Stimulated activated CD4-positive, alpha-beta T cell treated with anti-CD3 and anti-CD28 coated beads, Interleukin-1b, Interleukin-23, amount 100 ng/mL, for 48 hours (primary cell): ENCODE results near the gene CALCR.
"Not testable (repeated sequence)": the region's sequence is repeated elsewhere in the genome, so short reads cannot be mapped to it uniquely, and the experiment has no call there.

Source experiments
- DNase-seq: peaks from one replicate; pipeline ENCODE4 v3.0.0-alpha.2; 2020

The CALCR gene

DNA sequence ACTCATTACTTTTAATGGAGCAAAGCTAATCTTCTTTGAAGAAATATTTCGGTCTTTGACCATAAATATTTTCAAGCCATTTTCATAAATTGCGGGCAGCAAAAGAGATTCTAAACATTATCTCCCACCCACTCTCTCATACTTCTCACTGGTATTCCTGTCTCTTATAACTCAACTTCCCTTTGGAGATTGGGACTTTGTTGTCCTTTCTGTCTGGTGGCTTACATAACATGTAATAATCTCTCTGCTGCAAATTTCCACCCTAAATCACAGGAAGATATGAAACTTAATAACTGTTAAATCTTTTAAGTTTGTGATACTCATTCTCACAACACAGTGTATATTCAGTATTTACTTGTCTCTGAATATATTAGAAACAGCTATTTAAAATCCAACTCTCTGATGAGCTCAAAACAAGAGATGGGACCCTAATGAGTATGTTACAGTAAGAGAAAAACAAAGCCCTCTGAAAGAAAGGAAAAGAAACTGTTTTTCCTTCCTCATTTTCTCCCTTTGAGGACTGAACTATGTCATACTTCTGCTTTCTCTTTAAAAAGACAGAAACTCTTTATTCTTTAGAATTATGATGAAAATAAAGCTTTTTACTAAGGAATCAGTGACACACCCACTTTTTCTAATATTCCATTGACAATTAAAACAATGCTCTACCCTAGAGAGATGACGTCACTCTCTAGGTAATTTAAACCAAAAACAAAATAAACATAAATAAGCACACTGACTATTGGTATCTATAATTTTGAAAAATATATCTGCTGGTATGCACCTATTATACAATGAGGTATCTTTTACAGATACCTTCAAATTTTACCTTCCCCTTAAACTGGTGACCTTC is 14.7 kb downstream of the CALCR start:
- no peak for DNase-seq

DNA sequence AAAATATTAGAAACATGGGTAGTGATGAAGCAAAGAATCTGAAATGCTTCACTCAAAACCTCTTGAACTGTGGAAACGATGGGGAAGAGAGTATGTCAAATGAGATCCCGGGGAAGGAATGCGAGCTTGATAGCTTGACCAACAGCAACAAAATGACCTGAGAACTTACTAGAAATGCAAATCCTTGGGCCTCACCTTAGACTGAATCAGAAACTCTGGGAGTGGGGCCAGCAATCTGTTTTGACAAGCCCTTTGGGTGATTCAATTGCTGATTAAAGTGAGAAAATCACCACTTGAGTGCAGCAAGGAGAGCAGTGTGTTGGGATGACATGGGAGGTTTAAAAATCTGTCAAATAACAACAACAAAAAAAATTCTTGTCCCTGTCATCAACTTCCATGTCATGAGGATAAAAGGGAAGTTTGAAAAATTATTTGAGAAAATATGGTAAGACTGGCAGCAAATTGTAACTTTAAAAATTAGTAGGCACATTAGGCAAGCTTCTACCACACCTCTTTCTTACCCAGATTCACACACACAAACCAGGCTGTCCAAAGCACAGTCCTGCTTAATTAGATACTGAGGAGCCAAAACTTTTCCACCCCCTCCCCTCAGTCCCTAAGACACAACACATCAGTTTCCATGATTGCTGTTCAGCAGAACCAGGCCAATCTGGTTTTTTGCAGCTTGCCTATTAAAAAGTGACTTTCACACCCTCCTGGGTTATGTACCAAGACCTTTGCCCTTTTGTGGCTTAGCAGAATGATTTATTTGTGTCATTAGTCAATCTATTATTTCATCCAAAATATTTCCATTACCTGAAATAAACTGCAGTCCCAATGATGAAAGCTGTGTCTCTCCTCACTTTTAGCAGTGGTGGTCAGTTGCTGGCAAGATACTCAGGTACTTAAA is 15.6 kb downstream of the CALCR start:
- DNase-seq: no peak

DNA sequence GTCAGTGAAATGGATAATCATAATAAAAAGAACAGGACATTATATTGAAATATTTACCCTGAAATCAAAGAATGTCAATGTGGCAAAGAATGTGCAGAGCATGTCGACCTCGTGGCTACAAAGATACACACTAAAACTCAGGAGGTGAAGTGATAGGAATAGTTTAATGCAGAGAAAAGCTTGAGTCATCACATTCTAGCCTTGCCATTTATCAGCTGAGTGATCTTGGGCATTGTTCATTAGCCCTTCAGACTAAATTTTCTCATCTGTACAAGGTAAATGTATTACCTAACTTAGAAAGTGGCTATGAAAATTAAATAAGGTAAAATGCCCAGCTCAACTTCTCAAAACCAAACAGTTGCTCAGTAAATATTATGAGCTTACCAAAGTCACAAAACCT is 22.6 kb downstream of the CALCR start:
- no peak for DNase-seq

DNA sequence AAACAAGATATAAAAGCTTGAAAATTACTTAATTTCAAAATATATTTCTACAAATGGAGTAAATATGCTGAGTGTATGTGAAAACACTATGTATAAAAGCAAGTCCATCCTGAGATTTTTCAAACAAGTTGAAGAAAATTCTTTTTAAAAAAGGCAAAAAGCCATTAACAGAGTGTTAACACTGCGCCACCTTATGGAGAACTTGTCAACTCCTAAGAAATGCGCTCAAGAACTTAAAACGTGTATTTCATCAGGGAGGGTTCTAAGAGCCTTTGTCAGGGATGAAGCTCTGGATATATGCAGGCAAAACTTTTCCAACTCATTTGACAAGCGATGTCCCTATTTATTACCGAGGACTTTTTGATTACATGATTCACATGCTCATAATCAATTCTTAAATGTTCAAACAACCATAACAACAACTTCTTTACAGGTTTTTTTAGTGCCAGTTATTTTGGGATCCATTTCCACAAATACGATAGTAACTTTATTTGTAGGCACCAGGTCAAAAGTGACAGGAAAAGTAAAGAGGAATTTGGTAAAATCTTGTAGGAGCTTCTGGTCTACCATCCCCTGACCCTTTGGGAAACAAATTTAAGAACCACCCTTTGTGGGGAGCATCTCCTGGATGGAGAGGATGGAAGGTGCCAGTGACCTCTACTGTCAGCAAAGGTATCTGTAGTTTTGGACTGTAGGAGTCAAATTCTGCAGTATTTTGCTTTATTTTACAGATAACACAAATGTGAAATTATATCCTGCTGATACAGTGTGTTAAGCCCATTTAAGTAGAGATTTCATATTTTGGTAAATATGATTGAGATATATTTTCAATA is 23.2 kb downstream of the CALCR start:
- no peak for DNase-seq

DNA sequence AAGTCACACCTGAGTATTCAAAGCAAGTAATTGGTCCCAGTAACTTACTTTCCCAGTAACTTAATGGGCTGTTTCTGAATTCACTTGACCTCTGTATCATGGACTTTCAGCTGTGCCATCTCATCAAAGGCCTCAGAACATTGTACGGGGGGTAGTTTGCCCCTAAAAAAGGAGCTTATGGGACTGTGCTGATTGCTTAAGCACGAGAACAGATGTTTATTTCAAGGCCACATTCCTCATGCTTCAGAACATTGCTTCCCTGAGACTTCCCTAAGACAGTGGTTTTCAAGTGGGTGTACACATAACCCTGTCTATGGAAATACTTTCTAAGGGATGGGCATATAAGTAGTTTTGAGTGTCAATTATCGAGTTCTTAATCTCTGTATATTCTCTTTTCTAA is 26.8 kb downstream of the CALCR start:
- DNase-seq: no peak

DNA sequence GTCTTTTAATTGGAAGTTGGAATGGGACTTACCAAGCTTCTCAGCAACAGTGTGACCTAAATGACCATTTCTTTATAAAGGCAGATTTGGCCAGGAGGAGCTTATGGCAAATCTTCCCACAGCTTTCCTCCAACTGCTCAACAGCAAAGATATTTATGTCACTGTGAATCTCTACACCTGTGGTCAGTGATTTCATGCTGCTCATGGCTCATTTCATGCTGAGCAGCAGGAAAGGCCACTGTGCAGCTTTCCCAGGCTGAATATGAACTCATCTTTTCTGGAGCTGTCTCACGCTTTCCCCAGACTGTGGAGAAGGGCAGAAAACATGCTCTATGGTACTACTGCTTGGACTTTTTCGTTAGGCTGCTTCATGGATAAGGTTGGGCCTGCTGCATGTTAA is 29.8 kb downstream of the CALCR start:
- no peak for DNase-seq

DNA sequence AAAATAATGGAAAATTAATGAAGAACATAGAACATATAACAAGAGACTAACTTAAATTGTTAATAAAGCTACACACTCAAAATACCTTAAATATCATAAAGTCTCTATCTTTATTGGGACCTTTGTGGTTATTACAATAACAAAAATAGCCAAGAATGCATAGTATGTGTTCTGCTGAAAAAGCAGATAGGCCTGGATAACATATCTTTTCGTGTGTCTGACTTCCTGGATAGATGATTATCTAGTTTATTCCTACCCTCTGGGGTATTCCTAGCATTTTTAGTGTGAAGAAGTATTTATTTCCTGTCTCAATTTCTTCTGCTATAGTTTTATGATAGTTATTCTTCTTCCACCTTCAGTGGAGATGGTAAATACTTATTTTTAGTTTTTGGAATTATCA is 36.5 kb downstream of the CALCR start:
- no peak for DNase-seq

DNA sequence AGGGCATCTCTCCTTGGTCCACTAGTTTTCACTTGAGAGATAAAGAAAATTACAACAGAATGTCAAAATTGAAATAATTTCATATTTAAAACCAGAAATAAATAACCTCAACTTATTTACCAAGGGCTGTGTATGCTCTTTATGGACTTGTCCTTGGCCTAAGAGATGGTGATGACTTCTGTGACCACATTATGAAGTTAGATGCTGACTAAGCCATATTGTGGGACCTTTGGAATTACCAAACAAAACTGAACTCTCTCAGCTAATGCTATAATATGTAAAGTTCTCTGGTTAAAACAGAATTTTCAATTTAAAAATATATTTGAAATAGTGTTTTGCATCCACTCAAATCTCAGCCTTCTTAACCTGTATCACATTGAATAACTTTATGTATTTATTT is 38.9 kb downstream of the CALCR start:
- no peak for DNase-seq

DNA sequence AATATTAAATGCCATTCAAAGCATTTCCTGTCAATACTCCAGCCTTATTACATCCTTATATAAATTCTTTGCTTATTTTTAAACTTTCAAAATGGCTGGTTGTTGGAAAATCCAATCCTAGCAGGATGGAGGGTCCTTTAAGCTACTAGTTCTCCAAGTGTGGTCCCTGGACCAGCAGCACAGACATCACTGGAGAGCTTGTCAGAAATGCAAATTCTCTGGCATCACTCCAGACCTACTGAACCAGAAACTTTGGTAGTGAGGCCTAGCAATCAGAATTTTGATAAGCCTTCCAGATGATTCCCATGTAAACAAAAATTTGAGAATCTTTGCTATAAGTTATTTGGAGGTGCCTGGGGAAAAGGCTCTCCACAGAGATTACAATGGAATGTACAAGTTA is 43.8 kb downstream of the CALCR start:
- no peak for DNase-seq

DNA sequence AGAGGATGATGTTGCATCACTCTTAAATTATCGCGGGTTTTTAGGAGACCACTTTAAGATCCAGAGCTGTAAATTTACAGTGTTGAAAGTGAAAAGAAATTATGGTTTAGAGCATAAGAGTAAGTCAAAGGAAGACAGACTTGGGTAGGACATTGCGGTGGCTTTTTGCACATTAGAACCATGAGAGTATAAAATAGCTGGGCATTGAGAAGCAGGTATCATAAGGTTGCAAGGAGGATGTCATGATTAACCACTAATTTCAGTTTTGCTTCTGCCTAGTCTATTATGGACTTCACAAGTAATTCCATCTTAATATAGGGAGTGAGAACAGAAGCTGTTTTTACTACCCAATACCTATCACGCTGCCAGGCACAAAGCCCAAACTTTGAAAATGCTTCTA is 57.7 kb downstream of the CALCR start:
- DNase-seq: no peak

DNA sequence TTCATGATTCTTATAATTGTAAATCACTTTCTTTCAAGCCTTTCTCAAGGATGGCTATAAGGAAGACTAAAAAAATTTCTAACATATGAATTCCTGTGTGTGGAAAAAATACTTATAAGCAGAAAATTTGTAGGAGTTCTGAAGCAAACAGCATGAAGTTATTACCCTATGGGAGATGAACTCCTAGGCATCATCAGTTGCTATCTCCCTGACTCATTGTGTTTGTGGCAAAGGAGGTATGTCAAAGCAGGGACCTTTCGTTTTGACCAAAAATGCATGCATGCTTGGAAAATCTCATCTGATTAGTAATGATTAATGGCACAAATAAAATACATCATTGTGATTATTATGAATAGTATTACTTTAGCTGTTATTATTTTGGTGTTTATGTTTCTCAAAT is 59.4 kb downstream of the CALCR start:
- DNase-seq: no peak

DNA sequence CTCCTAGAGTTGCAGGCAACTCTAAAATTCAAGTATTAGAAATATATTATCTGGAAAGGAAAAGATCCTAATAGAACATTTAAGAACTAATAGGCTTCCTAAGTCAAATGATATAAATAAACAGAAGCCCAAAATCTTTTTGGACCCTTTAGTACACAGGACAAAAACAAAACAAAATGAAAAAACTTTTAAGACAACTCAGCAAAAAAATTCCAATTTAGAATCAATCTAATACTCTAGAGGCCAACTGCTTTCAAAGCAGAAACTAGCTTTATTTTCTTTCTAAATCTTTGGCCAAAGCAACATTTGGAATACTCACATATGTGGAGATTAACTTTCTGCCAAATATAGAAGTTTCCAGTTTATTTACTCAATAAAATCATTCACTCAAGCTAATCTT is 65.2 kb downstream of the CALCR start:
- no peak for DNase-seq

DNA sequence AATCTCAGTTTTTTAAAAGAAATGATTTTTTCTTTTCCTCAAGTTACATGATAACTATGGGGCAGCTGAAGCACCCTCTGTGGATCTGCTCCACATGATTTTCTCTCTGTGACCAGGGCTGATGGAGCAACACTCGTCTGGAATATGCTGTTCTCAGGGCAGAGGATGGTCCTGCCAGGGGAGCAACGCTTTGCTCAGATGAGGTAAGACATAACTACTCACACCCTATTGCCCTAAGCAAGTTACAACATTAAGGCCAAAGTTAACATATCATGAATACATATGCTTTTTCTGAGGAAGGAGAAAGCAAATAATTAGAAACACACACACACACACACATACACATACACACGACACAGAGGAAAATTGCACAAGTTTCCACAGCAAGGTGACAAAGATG is 71.4 kb downstream of the CALCR start:
- DNase-seq: no peak

DNA sequence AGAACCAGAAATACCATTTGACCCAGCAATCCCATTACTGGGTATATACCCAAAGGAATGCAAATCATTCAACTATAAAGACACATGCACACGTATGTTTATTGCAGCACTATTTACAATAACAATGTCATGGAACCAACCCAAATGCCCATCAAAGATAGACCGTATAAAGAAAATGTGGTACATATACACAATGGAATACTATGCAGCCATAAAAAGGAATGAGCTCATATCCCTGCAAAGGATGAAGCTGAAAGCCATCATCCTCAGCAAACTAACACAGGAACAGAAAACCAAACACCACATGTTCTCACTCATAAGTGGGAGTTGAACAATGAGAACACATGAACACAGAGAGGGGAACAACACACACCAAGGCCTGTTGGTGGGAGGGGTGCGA is 82.7 kb downstream of the CALCR start:
- DNase-seq: not testable (repeated sequence)

DNA sequence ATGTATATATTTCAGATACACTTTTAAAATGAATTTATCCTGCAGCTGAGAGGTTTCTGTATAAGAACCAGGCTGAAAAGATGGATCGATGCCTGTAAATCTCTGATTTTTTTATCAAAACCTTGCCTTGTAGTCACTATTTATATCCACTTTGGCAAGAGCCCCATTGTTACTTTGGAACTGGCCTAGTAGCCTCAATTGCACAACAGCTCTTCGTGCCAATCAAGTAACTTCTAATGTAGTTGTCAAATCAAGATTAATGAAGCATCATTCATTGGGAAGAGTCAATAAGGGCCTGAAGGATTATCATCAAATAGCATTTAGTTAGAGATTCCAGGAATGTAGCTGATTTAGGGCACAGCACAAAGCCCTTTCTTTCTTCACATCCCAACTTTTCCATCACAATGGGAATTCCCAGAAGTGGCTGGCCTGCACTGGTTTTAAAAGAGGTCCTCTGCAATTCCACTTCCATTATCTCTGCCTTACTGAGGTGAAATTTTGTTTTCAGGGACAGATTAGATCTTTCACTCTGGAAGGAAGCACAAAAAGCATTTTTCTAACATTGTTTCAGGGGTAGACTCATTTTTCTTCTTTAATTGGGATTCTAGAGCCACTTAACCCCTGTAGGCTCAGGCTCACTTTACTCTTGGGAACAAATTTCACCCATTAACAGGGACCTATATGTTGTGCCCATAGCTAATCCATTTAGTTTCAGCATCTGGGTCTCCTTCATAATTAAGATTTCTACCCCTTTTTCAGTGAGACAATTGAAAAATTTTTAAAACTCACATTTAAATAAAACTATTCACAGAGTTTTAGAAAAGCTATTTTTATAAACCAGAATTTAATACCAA is 97.8 kb downstream of the CALCR start:
- DNase-seq: no peak

DNA sequence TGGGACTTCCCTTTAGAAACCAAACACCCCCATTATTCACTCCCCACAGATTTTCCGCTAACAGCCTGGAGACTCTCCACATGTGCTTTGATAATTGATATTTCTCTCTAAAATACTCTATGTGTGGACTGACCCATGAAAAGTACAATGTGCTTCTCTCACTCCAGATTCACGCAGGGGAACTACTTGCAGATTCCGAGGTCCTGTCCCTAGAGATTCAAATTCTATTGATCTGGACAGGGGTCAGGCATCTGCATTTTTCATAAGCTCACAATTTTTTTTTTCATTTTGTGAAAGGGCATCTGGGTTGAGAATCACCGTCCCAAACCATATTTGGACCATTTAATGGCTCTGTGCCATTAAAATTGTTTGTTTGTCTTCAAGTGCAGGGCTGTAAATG is 98.7 kb downstream of the CALCR start:
- no peak for DNase-seq

DNA sequence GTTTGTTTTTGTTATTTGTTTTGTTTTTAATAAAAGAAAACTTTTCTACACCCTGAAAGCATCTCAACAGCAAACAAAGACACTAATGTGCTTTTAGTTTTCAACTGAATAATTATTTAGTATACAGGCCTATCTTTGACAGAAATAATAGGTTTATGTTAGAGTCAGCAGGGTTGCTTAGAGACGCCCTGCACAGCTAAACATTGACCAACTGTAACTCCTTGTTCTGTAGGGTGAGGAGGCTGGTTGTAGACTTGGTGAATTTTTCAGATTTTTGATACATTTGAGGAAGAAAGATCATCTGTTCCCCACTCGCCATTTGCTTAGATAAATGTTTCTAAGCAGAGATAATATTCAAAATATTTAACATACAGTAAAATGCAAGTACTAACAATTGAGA is 103.1 kb downstream of the CALCR start:
- DNase-seq: no peak

DNA sequence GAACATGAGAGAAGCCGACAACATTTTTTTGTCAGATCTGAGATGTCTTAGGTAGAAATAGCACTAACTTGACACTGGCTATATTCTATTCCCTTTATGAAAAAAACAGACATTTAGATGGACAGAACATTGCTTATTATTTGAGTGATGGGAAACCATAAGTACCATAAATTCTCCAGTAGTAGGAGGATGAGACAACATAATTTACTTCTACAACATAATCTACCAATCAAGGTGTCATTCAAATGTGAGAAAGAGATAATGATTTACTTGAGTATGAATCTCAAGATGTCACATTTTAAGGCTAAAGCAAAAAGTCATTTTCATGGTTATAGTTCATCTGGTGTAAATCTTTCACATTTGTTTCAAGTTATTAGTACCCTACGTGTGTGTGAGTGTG is 110.8 kb downstream of the CALCR start:
- no peak for DNase-seq

DNA sequence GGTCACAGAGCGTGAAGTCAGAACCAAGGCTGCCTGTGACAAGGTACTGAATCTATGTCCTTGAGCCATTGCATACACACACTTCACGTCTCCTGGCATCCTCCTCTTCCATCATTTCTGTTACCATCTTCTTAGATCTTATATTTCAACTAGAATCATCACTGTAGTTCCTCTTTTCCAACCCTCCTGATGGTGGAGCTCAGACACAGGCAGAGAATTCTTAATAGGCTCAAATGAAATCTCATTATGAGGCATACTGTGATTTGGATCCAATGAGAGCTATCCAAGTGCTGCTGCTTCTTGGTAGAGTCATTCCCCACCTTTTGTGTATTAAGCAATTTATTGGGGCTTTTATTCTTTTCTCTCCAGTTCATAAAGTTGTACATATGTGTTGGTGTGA is 113.2 kb downstream of the CALCR start:
- DNase-seq: no peak

DNA sequence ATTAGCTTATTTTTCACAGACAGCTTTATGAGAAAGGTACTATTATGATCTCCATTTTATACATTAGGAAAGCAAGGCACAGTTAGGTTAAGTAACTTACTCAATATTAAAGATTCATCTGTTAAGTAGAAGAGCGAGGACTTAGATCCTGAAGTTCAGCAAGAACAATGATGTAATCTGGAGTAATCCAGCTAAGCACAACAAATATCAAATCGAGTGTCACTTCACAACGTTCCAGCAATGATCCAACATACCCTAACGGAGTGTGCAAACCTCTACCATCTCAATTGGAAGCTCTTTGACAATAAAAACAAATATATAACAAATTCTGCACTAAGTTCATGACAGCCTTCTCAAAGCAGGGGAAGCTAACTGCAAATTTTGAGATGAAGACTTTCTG is 121.3 kb downstream of the CALCR start:
- DNase-seq: no peak

DNA sequence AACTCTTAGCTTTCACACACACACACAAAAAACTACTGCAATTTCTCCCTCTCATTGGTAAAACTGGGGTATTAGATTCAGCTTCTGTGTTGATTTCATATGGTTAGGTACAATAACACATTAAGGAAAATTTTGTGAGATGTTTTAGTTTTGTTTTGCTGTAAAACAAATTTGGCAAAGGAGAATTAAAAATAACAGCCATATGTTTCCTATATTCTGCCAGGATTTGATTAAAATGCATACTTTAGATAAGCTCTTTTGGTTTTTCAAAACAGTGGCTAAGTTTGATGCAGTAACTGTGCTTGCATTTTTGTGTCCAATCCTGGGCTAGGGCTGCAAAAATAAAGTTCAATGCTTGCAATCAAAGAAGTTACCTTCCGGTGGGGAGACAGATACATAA is 126.3 kb downstream of the CALCR start:
- DNase-seq: no peak

DNA sequence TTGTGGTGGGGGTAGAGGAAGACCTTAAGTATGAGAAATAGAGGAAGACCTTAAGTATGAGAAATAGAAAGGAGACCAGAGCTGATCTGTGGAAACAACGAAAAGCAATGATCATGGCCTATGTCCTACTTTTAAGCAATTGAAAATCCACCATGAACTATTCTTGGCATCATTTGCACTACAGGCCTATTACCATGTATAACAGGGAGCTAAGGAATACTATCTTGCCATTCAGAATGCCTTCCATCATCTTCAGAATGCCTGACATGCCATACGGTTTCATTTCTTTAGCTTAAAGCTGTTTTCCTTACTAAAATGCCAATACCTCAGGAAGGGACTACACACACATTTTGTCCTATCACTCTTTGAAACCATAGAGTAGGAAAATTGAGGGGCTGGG is 127.0 kb downstream of the CALCR start:
- DNase-seq: no peak
